ENCODE results near the gene C22orf42.
"Not testable (repeated sequence)": the region's sequence is repeated elsewhere in the genome, so short reads cannot be mapped to it uniquely, and the experiment has no call there.

GRCh38 chr22:32137731-32138324 is 21.3 kb downstream of the C22orf42 start:
- not testable (repeated sequence) for TF ChIP-seq CTCF, POLR2A (IDR thresholded peaks at IDR 0.05)
